Measurements from ENCODE around the gene MOV10.
"Not testable (repeated sequence)": the region's sequence is repeated elsewhere in the genome, so short reads cannot be mapped to it uniquely, and the experiment has no call there.

The MOV10 gene

DNA sequence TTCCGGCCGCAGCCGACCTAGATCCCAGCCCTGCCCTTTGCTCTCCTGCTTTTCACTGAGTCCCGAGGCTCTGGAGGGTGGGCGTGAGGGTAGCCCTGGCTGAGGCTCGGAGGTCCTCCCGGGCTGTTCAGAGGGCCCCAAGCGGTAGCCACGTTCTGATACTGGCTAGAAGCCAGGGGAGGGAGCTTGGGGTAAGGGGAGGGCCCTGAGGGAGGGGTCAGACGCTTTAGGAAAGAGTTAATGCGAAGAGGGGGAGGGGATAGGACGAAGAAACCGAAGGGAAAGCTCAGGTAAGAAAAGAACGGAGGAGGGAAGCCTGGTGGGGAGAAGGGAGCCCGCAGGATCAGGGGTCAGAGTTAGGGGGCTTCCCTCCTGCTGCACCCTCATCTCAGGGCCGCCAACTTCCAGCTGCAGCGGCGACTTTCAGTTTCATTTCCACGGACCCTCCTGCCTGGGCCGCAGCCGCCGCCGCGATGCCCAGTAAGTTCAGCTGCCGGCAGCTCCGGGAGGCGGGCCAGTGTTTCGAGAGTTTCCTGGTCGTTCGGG is at the start of gene MOV10:
Gene MOV10, plus strand, starts transcription at position 220 of the 546 bp plus-strand sequence. Its CDS starts 254 bp downstream, at position 474.
- DNase-seq, result peak; percentile 63

DNA sequence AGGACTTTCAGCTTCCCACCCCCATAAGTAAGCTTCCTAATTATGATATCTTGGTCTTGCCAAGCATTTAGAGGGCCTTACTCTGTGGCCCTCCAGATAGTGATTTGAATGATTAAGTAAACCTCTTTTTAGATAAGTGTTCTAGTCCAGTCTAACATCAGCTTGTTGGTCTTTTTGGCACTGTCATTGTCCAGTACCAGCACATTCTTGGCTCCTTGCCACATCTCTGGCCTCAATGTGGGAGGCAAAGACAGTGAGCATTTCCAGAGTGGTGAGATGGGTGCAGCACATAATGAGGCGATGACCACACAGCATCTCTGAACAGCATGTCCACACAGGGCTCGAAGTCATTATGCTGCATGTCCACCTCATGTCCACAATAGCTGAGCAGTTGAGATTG is 48.8 kb upstream of the MOV10 start:
- no peak for DNase-seq

- DNase-seq, result no peak
Measured at GRCh38 chr1:112626193-112626592, 48.3 kb upstream of the MOV10 start.

DNA sequence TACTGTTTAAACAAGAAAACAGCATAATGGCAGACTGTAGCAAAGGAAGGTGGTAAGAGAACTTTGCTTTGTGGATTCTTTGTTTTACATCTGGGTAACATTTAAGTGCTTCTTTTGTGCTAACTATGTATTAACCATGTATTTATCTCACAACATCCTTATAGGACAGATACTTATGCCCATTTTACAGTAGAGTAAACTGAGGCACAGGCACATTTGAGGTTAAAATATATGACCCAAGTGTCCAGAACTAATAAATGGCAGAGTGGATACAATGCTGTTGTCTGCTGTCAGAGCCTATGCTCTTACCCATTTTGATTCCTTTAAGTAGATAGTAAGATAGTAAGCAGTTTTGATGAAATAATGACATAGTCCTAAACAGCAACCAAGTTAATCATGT is 47.6 kb upstream of the MOV10 start:
- DNase-seq, result no peak

DNA sequence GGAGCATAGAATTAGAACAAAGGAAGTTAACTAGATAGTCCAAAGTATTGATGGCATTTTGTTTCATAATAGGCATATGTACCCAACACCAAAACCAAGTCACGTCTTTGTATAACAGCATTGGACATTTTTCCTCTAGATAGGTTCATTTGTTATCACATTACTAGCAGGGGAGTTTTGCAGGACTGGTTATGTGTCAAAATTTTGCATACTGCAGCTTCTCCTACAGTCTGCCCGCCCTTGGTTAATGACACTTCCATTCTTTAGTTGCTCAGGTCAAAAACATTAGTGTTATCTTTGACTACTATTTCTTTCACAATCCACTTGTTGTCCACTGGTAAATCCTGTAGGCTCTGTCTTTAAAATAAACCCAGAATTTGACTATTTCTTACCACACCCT is 45.9 kb upstream of the MOV10 start:
- DNase-seq, result no peak

- DNase-seq, result no peak
Measured at GRCh38 chr1:112629256-112629655, 45.2 kb upstream of the MOV10 start.

DNA sequence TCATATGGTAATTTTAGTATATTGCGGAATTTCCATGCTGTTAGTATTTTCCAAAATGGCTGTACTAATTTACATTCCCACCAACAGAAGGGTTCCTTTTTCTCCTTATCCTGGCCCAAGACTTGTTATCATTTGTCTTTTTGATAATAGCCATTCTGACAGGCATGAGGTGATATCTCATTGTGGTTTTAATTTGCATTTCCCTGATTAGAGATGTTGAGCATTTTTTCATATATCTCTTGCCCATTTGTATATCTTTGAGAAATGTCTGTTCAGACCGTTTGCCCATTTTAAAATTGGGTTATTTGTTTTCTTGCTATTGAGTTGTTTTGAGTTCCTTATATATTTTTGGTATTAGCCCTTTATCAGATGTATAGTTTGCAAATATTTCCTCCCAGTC is 40.8 kb upstream of the MOV10 start:
- no peak for DNase-seq

DNA sequence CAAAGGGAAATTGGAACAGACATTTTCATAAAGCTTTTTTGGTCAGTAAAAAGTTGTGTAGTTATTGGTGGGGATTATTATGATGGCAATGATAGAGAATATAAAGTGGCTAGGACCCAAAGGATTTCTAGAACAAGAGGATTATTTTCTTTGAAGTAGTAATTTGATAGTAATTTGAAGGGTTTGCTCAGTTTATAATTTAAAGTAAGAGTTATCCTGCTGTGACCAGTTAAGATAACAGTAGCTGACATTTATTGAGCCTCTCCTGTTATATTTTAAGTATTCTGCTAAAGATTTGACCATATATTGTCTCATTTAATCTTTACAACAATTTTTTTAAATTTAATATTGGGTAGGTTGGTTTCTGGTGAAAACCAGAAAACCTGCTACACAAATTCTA is 40.1 kb upstream of the MOV10 start:
- DNase-seq, result no peak

DNA sequence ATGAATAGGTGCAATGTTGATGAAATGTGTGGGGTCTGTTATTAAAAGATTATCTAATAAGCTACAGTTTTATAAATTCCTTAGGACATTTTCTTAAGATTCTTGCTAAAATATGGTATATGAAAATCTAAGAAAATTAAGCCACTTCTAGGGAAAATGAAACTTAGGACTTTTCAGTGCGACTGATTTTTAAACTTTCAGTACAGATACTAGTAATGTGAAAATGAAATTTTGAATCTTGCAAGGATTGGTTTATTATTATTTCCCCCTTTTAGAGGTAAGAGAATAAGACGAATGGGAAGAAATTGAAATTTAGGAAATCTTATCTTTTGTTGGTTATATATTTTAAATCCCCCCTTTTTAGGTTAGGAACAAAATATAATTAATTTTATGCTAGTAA is 38.4 kb upstream of the MOV10 start:
- DNase-seq, result no peak

- DNase-seq, result no peak
Measured at GRCh38 chr1:112636597-112637253, 37.7 kb upstream of the MOV10 start.

- DNase-seq, result no peak
Measured at GRCh38 chr1:112637254-112638109, 37.0 kb upstream of the MOV10 start.

DNA sequence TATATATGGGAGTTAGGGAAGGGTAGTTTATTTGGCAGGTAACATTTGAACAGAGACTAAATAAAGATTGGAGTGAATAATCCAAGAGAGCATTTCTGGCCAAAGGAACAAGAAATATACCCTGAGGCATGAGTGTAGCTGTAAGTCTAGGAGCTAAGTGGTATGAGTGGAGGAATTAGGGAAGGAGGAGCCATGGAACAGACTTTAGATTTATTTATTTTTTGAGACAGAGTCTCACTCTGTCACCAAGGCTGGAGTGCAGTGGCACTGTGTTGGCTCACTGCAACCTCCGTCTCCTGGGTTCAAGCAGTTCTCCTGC is 36.4 kb upstream of the MOV10 start:
- no peak for DNase-seq

- not testable (repeated sequence) for DNase-seq
Measured at GRCh38 chr1:112640437-112640836, 34.0 kb upstream of the MOV10 start.

GRCh38 chr1:112643080-112643479 is 31.4 kb upstream of the MOV10 start:
- no peak for DNase-seq

GRCh38 chr1:112646225-112646624 is 28.2 kb upstream of the MOV10 start:
- no peak for DNase-seq

DNA sequence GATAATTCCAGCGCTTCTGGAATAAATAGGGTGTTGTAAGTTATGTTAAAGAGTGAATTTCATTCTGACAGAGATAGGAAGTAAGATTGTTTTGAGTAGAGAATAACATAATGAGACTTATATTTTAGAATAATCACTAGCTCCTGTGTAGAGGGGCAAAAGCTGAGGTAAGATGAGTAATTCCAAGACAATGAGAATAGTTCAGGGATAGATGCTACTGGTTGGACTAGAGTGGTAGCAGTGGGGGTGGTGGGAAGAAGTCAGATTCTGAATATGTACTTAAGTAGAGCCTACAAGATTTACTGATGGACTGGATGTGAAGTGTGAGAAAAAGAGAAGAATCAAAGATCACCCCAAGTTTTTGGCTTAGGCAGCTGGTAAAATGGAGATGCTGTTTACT is 23.3 kb upstream of the MOV10 start:
- DNase-seq, result no peak

DNA sequence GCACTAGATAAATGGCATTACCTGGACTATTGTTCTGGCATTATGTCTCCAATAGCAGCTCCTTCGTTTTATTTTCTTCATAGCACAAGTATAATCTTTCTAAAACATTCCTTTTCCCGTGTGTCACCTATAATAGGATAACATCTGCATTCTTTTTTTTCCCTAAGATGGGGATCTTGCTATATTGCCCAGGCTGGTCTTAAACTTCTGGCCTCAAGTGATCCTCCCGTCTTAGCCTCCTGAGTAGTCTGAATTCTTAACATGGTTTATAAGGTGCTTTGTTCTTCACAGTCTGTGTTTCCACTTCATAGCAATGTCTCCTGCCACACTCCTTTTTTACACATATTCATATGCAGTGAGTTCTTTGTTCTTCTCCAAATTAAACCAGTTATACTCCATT is 8.6 kb upstream of the MOV10 start:
- no peak for DNase-seq

- no peak for DNase-seq
Measured at GRCh38 chr1:112666946-112667345, 7.5 kb upstream of the MOV10 start.

- no peak for DNase-seq
Measured at GRCh38 chr1:112672009-112672408, 2.5 kb upstream of the MOV10 start.

GRCh38 chr1:112672842-112673241 is 1.6 kb upstream of the MOV10 start:
- DNase-seq, result no peak

DNA sequence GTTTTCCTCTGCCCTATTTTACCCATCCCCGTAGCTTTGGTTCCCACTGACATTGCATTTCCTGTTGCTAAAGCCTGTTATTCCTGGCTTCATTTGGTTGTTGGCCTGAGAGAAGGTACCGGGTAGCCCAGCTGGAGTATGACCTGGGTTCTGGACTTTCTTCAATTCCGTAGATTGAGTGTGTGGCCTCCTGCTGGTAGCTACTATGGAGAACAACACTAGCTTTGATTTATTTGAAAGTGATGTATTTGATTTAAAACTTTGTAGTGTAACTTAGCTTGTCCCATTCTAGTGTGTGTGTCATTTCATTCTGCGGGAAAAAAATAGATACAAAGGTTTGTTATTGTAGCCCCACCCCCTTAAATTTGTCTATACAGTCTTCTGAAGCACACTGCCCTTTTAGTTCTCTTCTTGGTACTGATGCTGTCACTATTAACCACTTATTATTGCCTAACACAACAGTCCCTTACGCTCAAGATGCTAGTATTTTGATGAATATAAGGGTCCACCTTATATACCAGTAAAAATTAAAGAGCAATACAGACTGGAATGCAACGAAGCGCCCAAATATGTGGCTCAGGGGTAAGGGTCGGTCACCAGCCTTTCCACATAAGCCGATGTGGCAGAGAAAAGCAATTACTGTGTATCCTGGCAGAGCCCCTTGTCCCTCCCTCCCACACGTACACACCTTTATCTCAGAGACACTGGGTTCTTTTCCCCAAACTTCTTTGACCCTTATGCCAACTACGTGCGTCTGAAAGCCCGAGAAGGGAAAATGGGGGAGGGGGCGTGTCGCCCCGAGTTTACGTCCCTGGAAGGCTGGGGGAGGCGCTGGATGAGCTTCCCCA is 643 bp upstream of the MOV10 start:
- peak; percentile 42 for DNase-seq

- peak; percentile 30 for DNase-seq
Measured at GRCh38 chr1:112674986-112675727, 698 bp downstream of the MOV10 start.

Measured in NCI-H748 treated with DMSO at 0.1 percent for 48 hours (cell line).